SH-SY5Y (cell line): ENCODE results near the gene AP1S2.

Source experiments
- GATA2 ChIP-seq: IDR thresholded peaks from 2 replicates; pipeline ENCODE4 v1.6.1; 2011; ENCODE audit warnings: mild to moderate bottlenecking, low read depth, low read length
- GATA3 ChIP-seq: IDR thresholded peaks from 2 replicates; pipeline ENCODE4 v1.6.1; 2011; ENCODE audit warnings: low read depth, mild to moderate bottlenecking, low read length, moderate library complexity

AP1S2 gene

DNA sequence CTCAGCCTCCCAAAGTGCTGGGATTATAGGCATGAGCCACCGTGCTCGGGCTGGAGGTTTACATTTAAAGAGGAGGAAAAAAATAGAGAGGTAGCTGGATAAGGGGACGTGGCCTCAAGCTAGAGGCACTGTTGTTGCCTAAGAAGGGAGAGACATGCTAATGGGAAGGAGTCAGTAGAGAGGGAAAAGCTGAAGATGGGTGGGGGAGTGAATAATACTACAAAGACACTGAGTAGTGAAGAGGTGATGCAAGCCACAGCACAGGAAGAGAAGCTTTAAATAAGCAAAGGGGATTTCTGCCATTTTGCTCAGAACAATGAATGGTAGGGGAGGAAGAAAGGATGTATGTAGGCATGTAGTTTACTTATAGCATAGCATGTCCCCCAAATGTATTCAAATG lies 11.5 kb upstream of the AP1S2 start:
- no peak for TF ChIP-seq GATA3
- TF ChIP-seq GATA2 = no peak

DNA sequence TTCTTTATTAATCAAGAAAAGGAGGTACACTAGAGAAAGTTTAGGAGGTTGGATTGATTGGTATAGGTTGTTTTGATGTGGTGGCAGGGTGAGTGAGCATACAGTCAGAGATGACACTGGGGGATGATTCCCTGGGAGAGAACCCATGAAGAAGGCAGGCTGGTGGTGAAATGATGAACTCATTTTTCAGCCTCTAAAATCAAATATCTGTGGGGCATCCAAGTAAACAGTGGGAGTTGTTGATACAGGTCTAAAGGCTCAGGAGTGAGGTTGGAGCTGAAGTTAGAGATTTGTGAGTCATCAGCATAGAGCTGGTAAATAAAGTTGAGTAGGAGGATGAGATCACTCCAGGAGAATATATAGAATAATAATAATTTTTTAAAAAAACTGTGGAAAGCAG lies 10.0 kb upstream of the AP1S2 start:
- TF ChIP-seq GATA2 (no peak), GATA3 (no peak)

- no peak for TF ChIP-seq GATA3
- no peak for TF ChIP-seq GATA2
Measured at GRCh38 chrX:15864023-15864422, 9.4 kb upstream of the AP1S2 start.

- TF ChIP-seq GATA2 = no peak
- TF ChIP-seq GATA3 = no peak
Measured at GRCh38 chrX:15860921-15861320, 6.3 kb upstream of the AP1S2 start.

- TF ChIP-seq GATA2 (no peak), GATA3 (no peak)
Measured at GRCh38 chrX:15858051-15858450, 3.4 kb upstream of the AP1S2 start.

DNA sequence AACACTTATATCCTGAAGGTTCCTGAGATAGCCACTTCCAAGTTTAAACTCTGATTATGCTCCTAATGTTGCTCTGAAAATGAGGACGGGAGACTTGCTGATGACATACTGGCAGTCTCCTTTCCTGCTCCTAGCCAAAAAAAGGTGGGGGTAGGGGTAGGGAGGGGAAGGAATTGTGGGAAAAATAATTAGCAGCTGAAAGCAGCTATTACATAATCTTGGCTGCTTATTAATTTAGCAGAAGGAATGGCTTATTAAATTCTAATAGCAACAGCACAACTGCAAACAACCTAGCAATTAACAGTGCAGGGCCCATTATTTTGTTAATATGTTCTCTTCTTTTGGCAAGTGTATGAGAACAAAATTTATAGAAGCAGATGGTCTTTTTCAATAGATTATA lies 2.0 kb upstream of the AP1S2 start:
- TF ChIP-seq GATA3 (no peak), GATA2 (no peak)

DNA sequence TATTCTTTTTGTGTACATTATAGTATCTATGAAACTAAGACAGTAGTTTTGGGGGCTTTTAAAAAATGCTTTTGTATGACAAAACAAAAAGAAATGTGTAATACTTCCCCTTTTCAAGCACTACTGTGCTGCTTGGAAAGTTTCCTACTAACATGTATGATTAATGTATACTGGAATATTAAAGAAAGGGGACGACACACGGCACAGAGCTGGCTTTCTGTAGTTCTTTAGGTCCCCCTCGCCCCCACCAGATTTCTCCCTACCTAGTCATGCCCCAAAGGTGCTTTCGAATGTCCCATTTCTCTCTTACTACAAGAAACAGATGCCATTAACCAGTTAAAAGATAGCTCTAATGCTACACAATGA lies 1.6 kb upstream of the AP1S2 start:
- no peak for TF ChIP-seq GATA3
- TF ChIP-seq GATA2 = no peak

- TF ChIP-seq GATA2 (no peak), GATA3 (no peak)
Measured at GRCh38 chrX:15855568-15856221, 1.1 kb upstream of the AP1S2 start.

DNA sequence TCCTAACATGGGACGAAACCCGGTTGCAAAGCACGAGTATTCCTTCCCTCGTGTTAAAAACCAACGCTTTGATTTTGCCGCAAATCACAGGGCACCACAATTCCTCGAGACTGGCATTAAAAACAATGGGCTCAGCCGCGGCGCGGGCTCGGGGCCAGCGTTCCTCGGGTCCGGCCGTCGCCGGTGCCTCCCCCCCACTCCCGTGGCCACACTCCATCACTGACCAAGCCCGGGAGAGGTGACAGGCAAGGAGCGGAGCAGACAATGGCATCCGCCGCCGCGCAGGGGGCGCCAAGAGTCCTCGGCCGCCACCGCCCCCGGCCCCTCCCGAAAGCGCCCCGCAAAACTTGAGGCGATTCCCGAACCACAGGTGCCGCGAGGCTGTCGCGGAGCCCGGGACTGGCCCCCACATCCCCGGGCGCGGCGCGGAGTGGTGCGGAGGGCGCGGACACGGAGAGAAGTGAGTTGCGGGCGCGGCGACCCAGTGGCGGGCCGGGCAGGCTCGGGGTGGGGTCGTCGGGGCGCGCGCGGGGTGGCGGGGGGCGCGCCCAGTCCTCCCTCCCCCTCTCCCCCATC lies 445 bp downstream of the AP1S2 start:
- no peak for TF ChIP-seq GATA2
- no peak for TF ChIP-seq GATA3

- TF ChIP-seq GATA3 (no peak), GATA2 (no peak)
Measured at GRCh38 chrX:15853586-15854079, 980 bp downstream of the AP1S2 start.

DNA sequence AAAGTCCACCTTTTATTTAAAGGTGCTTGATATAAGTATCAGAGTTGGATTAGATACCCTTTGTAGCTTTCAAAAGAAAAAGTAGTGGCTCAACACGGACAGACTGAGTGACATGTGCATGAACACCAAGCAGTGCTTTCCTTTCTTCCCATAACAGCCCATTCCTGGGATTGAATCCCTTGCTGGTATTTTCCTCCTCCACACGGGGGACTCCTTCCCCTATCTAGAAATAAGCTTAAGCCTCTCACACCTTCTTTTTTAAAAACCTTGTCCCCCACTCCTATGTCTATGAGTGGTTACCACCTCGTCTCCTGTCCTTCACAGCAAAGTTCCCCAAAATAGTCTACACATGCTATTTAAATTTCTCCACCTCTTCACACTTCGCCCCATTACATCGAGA lies 5.1 kb downstream of the AP1S2 start:
- TF ChIP-seq GATA2 (no peak), GATA3 (no peak)

DNA sequence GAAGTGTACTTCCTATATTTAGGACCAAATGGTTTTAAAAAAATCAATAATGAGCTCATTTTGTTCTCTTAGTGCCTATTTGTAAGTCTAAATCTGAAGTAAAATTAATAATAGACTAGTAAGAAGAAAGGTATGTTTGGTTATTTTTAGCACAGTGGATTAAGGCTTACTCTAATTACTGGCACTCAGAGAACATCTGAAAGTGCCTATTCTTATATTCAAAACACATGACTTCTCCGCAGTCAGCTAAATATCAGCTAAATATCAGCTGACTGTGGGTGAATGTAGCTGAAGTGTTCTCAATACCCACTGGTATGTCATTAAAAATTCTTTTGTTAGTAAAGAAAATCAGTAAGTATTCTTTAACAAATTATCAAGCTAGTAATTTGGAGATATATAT lies 6.0 kb downstream of the AP1S2 start:
- TF ChIP-seq GATA2 = no peak
- no peak for TF ChIP-seq GATA3

- TF ChIP-seq GATA2 (no peak), GATA3 (no peak)
Measured at GRCh38 chrX:15843960-15844359, 10.7 kb downstream of the AP1S2 start.

- TF ChIP-seq GATA3 (no peak), GATA2 (no peak)
Measured at GRCh38 chrX:15841853-15842516, 12.6 kb downstream of the AP1S2 start.

- TF ChIP-seq GATA3 (no peak), GATA2 (no peak)
Measured at GRCh38 chrX:15838017-15838416, 16.6 kb downstream of the AP1S2 start.
